Fibroblast of lung (primary cell): Measurements from ENCODE around the gene RHEB.

Experiments
- CTCF ChIP-seq, 2 donors: IDR thresholded peaks in 1 of 2; conservative IDR thresholded peaks in 1 of 2; 1 replicate in 1 of 2; 2 replicates in 1 of 2; pipeline ENCODE4 v1.5.1; 2011 to 2012; ENCODE audit warnings: low read length in 2 of 2, control low read depth in 1 of 2, inconsistent platforms in 1 of 2, low read depth in 1 of 2, mild to moderate bottlenecking in 1 of 2
- EZH2 ChIP-seq: IDR thresholded peaks from 2 replicates; pipeline ENCODE4 v1.5.1; 2012; ENCODE audit warnings: low read length, control low read depth, mild to moderate bottlenecking; ENCODE audit errors: missing control alignments

GRCh38 chr7:151435971-151436370 lies 83.7 kb downstream of the RHEB start:
- TF ChIP-seq CTCF (conservative IDR thresholded peaks at IDR 0.05 in 1 of 2, IDR thresholded peaks at IDR 0.05 in 1 of 2; ENCODE audit: low read depth in 1 of 2, low read length in 2 of 2) (no peak), EZH2 (no peak)
